ENCODE measurements around the gene PPCDC. TPM values are rescaled to one million over a fixed set of nuclear protein-coding genes. Genes with fewer than 3 reads are reported as not detected.

Gene PPCDC
- total RNA-seq, 1 experiment from 2014 or later, result 18.0 TPM

DNA sequence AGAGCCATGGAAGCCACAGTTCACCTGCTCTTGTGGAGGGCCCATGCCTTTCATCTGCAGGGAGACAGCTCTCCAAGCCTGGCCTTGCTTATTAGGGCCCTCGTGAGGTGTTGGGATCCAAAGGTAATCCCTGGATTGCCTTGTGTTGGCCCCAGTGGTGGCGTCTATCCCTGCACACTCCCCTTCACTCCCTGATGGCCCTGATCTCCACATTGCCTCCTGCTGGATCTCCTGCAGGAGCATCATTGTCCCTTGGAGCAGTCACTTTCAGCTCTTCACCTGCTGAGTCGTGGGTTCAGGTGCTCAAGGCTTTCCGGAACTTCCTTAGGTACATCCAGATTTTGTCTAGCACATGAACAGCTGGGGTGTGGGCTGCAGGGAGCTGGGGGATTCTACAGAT, 7.0 kb downstream of the PPCDC start:
- Histone ChIP-seq H3K4me1 (ENCODE audit: control insufficient read depth in 1 of 2, insufficient read depth in 2 of 2, low read length in 2 of 2) (peaks cover 15 to 23% of the 10 kb centered on the region in 2 experiments), H3K9me3 (ENCODE audit: control insufficient read depth in 1 of 2, insufficient read depth in 1 of 2, low read depth in 1 of 2, low read length in 2 of 2) (no peaks in the 10 kb centered on the region), H3K27me3 (ENCODE audit: insufficient read depth, low read length) (no peaks in the 10 kb centered on the region), H3K79me2 (ENCODE audit: insufficient read depth, low read length) (peaks cover 23% of the 10 kb centered on the region), H3K27ac (ENCODE audit: low read depth, low read length) (no peak overlapping the region), H4K20me1 (ENCODE audit: insufficient read depth) (no peaks in the 10 kb centered on the region), H3K36me3 (ENCODE audit: control insufficient read depth in 1 of 2, insufficient read depth in 2 of 2, low read length in 2 of 2) (peaks cover 2 to 15% of the 10 kb centered on the region in 2 experiments; a peak in 2 of 4 replicates), H3K9ac (ENCODE audit: low read length) (no peak overlapping the region), H3K4me2 (ENCODE audit: low read length) (0 out of 2 replicates have a peak overlapping the region, but pooled peaks have one; percentile 15), H2AFZ (ENCODE audit: low read depth, low read length, poor library complexity, severe bottlenecking) (no peak overlapping the region), H3K4me3 (replicated peaks in 1 of 2; ENCODE audit: low read depth in 1 of 2, low read length in 2 of 2) (no peak overlapping the region), H3K9me2 (ENCODE audit: insufficient read depth) (no peaks in the 10 kb centered on the region)
- intact Hi-C loops (cut with micrococcal nuclease), result no loop called here
- RAD21 ChIA-PET (ENCODE audit: low non-redundant PET in 1 of 2, low total read pairs in 2 of 2, uncharacterized antibody in 2 of 2, unreplicated experiment in 2 of 2), result interaction anchor here (1.4 to 3.0 kb wide), 3 partner anchors 171 to 174 kb away, joined by 3 to 10 read pairs (median 7); partner anchors contain the start of gene C15orf39 (in 1 of the 2)
- CTCF ChIA-PET, result interaction anchor here (0.9 to 3.4 kb wide), 3 partner anchors 171 to 178 kb away, joined by 3 to 33 read pairs (median 14); partner anchors contain the start of gene C15orf39
- TF ChIP-seq, protein P1, sequence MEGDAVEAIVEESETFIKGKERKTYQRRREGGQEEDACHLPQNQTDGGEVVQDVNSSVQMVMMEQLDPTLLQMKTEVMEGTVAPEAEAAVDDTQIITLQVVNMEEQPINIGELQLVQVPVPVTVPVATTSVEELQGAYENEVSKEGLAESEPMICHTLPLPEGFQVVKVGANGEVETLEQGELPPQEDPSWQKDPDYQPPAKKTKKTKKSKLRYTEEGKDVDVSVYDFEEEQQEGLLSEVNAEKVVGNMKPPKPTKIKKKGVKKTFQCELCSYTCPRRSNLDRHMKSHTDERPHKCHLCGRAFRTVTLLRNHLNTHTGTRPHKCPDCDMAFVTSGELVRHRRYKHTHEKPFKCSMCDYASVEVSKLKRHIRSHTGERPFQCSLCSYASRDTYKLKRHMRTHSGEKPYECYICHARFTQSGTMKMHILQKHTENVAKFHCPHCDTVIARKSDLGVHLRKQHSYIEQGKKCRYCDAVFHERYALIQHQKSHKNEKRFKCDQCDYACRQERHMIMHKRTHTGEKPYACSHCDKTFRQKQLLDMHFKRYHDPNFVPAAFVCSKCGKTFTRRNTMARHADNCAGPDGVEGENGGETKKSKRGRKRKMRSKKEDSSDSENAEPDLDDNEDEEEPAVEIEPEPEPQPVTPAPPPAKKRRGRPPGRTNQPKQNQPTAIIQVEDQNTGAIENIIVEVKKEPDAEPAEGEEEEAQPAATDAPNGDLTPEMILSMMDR (IDR thresholded peaks at IDR 0.05 in 2 of 3, conservative IDR thresholded peaks at IDR 0.05 in 1 of 3; ENCODE audit: borderline replicate concordance in 1 of 3, insufficient read depth in 1 of 3, low read depth in 2 of 3, low read length in 2 of 3), result peak in 1 of 3 experiments; percentile 21; a peak in 2 of 6 replicates
- TF ChIP-seq YY1 (IDR thresholded peaks at IDR 0.05; ENCODE audit: extremely low read depth, insufficient replicate concordance, low read depth, low read length) (no peak), RAD21 (IDR thresholded peaks at IDR 0.05; ENCODE audit: low read depth) (no peak)
- POLR2A ChIA-PET, result no interaction called here
- no TSS peak for BruUV-seq (replicated peaks)
- ATAC-seq, result peak; percentile 30; the same call in 1 of the 2 replicates
- no peak for DNase-seq (ENCODE audit: low read depth, low spot score)

DNA sequence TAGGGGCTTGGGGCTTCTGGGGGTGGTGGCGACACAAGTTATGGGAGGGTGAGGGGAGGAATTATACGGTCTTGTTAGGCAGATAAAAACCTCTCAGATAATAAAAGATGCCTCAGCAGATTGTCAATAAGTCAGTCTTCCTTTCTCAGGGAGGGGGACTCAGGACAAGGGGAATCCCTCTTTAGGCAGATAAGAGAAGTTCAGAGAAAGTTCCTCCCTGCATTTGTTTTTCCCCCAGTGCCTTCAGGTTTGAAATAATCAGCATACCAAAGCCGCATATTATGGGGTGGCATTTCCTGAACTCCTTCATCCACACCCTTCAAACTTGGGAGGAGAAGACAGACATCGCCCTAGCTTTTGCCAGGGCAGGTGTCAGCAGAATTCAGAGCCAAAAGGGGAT, 8.5 kb downstream of the PPCDC start:
- Histone ChIP-seq H3K27ac (ENCODE audit: low read depth, low read length) (no peak overlapping the region), H3K9me3 (ENCODE audit: control insufficient read depth in 1 of 2, insufficient read depth in 1 of 2, low read depth in 1 of 2, low read length in 2 of 2) (no peaks in the 10 kb centered on the region), H3K4me2 (ENCODE audit: low read length) (no peak overlapping the region), H3K79me2 (ENCODE audit: insufficient read depth, low read length) (peaks cover 23% of the 10 kb centered on the region), H3K27me3 (ENCODE audit: insufficient read depth, low read length) (no peaks in the 10 kb centered on the region), H2AFZ (ENCODE audit: low read depth, low read length, poor library complexity, severe bottlenecking) (no peak overlapping the region), H3K4me3 (replicated peaks in 1 of 2; ENCODE audit: low read depth in 1 of 2, low read length in 2 of 2) (no peak overlapping the region), H3K9ac (ENCODE audit: low read length) (no peak overlapping the region), H4K20me1 (ENCODE audit: insufficient read depth) (no peaks in the 10 kb centered on the region), H3K9me2 (ENCODE audit: insufficient read depth) (no peaks in the 10 kb centered on the region), H3K36me3 (ENCODE audit: control insufficient read depth in 1 of 2, insufficient read depth in 2 of 2, low read length in 2 of 2) (peaks cover 2 to 15% of the 10 kb centered on the region in 2 experiments; a peak in 2 of 4 replicates), H3K4me1 (ENCODE audit: control insufficient read depth in 1 of 2, insufficient read depth in 2 of 2, low read length in 2 of 2) (peaks cover 29 to 37% of the 10 kb centered on the region in 2 experiments)
- CTCF ChIA-PET, result interaction anchor here (0.6 to 3.4 kb wide), 3 partner anchors 59 to 172 kb away, joined by 3 to 33 read pairs (median 3); partner anchors contain the start of gene C15orf39
- POLR2A ChIA-PET, result no interaction called here
- ATAC-seq (no peak), DNase-seq (ENCODE audit: low read depth, low spot score) (no peak)
- intact Hi-C loops (cut with micrococcal nuclease), result no loop called here
- no TSS peak for BruUV-seq (replicated peaks)
- TF ChIP-seq SP1 (IDR thresholded peaks at IDR 0.05; ENCODE audit: low read depth) (no peak), CEBPB (IDR thresholded peaks at IDR 0.05; ENCODE audit: low read depth) (no peak)
- RAD21 ChIA-PET (ENCODE audit: low non-redundant PET in 1 of 2, low total read pairs in 2 of 2, uncharacterized antibody in 2 of 2, unreplicated experiment in 2 of 2), result interaction anchor here in 1 of 2 experiments (3.0 kb wide), 1 partner anchor 173 kb away, joined by 10 read pairs; no protein-coding TSS in a partner anchor
